ENCODE results near the gene GCM1. TPM values are rescaled to one million over a fixed set of nuclear protein-coding genes. Genes with fewer than 3 reads are reported as not detected.

GCM1 gene
- total RNA-seq, 3 donors from 2014 or later, result not detected

DNA sequence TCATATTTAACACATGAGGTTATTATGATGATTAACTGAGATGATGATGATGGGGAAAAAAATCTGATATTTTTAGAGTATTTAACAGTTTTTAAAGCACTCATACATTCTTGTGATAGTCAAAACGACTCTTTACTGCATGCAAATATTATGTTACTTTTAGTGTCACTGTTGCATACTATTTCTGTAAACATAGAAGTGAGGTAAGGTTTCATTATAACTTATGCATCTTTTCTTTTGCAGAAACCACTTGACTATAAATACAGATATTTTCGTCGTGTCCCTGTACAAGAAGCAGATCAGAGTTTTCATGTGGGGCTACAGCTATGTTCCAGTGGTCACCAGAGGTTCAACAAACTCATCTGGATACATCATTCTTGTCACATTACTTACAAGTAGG is 53.4 kb downstream of the GCM1 start:
- Histone ChIP-seq H3K36me3 (ENCODE audit: low read depth) (peaks cover 4% of the 10 kb centered on the region), H3K9me3 (no peaks in the 10 kb centered on the region), H3K4me3 (no peak overlapping the region), H3K4me1 (ENCODE audit: low read depth) (no peaks in the 10 kb centered on the region)
- no peak for ATAC-seq
- intact Hi-C loops (cut with DNase I, micrococcal nuclease), result no loop called here
- TF ChIP-seq, protein P1, sequence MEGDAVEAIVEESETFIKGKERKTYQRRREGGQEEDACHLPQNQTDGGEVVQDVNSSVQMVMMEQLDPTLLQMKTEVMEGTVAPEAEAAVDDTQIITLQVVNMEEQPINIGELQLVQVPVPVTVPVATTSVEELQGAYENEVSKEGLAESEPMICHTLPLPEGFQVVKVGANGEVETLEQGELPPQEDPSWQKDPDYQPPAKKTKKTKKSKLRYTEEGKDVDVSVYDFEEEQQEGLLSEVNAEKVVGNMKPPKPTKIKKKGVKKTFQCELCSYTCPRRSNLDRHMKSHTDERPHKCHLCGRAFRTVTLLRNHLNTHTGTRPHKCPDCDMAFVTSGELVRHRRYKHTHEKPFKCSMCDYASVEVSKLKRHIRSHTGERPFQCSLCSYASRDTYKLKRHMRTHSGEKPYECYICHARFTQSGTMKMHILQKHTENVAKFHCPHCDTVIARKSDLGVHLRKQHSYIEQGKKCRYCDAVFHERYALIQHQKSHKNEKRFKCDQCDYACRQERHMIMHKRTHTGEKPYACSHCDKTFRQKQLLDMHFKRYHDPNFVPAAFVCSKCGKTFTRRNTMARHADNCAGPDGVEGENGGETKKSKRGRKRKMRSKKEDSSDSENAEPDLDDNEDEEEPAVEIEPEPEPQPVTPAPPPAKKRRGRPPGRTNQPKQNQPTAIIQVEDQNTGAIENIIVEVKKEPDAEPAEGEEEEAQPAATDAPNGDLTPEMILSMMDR (IDR thresholded peaks at IDR 0.05), result no peak
- DNase-seq, result no peak

DNA sequence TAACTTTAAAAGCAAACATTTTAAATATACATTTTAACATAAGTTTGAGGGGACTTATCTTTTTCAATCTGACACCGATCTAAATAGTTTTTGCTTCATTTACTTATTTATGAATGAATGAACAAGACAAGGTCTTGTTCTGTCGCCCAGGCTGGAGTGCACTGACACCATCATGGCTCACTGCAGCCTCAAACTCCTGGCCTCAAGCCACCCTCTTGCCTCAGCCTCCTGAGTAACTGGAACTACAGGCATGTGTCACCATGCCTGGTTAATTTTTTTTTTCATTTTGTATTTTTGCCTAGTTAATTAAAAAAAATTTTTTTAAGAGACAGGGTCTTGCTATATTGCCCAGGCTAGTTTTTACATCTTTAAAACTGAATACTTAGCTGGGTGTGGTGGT is 58.1 kb downstream of the GCM1 start:
- intact Hi-C loops (cut with DNase I, micrococcal nuclease), result no loop called here
- DNase-seq, result no peak
- no peaks in the 10 kb centered on the region for H3K36me3 ChIP-seq (ENCODE audit: low read depth)
- ATAC-seq, result no peak
- H3K4me1 ChIP-seq (ENCODE audit: low read depth), result no peaks in the 10 kb centered on the region
- H3K9me3 ChIP-seq, result no peaks in the 10 kb centered on the region
- H3K4me3 ChIP-seq, result no peak overlapping the region
- TF ChIP-seq, protein P1 (IDR thresholded peaks at IDR 0.05), result no peak

DNA sequence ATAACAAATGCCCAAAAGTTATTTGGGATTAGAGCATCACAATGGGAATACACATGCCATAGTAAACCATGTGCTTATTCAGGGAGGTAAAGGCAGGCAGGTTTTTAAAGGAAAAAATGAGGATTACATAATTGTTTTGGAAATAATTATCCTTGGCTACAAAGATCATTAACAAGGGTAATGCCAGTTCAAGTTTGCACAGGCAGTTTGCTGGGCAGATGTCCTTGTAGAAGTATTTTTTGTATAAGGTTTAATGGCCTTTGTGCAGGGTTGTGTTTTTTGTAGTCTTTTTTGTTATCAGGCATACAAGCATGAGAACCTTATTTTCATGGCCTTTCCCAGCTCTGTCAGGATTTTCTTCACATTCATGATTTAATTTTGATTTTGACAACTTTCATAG is 58.7 kb downstream of the GCM1 start:
- DNase-seq (no peak), ATAC-seq (no peak)
- Histone ChIP-seq H3K36me3 (ENCODE audit: low read depth) (no peaks in the 10 kb centered on the region), H3K4me3 (no peak overlapping the region), H3K4me1 (ENCODE audit: low read depth) (no peaks in the 10 kb centered on the region), H3K9me3 (no peaks in the 10 kb centered on the region)
- intact Hi-C loops (cut with DNase I, micrococcal nuclease), result no loop called here
- TF ChIP-seq, protein P1 (IDR thresholded peaks at IDR 0.05), result no peak

DNA sequence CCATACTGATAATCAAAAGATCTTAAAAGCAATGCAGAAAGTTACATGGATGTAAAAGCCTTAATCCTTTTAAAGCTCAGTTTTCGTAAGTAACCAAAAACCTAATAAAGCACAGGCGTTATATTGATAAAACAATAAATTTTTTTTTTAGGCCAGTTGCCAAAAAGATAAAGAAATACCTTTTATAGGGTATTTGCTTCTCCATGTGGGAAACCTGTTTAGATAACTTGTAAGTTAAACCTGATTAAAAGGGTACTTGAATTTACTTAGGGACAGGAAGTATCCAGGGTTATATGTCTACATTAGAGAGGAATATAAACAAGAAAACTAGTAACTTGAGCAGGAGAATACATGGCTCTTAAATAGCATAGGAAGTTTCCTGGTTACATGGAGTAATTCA is 62.3 kb downstream of the GCM1 start:
- H3K9me3 ChIP-seq, result no peaks in the 10 kb centered on the region
- H3K36me3 ChIP-seq (ENCODE audit: low read depth), result peaks cover 8% of the 10 kb centered on the region
- H3K4me1 ChIP-seq (ENCODE audit: low read depth), result no peaks in the 10 kb centered on the region
- TF ChIP-seq, protein P1 (IDR thresholded peaks at IDR 0.05), result no peak
- intact Hi-C loops (cut with DNase I, micrococcal nuclease), result no loop called here
- DNase-seq (no peak), ATAC-seq (no peak)
- no peak overlapping the region for H3K4me3 ChIP-seq

DNA sequence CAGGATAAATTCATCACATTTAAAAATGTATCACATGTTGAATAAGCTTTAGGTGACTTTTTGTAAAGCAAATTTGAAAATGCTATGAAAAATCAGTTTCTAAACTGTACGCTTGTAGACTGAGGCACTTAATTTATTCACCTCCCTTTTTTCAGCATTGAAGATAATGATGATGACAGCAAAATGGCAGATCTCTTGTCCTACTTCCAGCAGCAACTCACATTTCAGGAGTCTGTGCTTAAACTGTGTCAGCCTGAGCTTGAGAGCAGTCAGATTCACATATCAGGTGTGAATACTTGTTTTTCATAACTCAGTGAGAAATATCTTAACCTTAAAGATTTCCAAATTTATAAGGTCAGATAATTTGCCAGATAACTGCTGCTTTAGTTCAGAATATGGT is 67.8 kb downstream of the GCM1 start:
- H3K36me3 ChIP-seq (ENCODE audit: low read depth), result peaks cover 11% of the 10 kb centered on the region
- no peaks in the 10 kb centered on the region for H3K4me1 ChIP-seq (ENCODE audit: low read depth)
- H3K4me3 ChIP-seq, result no peak overlapping the region
- intact Hi-C loops (cut with DNase I, micrococcal nuclease), result no loop called here
- H3K9me3 ChIP-seq, result no peaks in the 10 kb centered on the region
- TF ChIP-seq, protein P1 (IDR thresholded peaks at IDR 0.05), result no peak
- no peak for DNase-seq
- no peak for ATAC-seq

Other genes starting within 250 kb of the GCM1 start
- gene GSTA3, start 239.1 kb downstream of the GCM1 start, total RNA-seq, result not detected
- 10 to 100 TPM in 2 of 3 donors, 1 to 10 TPM in 1; 8.3 to 15.5 (median 14.7) TPM for gene GSTA4, start 153.6 kb downstream of the GCM1 start, total RNA-seq
- gene CILK1, start 87.0 kb downstream of the GCM1 start, total RNA-seq, result 10 to 100 TPM; 17.6 to 23.3 (median 18.7) TPM
- 100 to 1,000 TPM in 1 of 3 donors, 10 to 100 TPM in 2; 80.3 to 100 (median 80.4) TPM for gene FBXO9, start 83.4 kb downstream of the GCM1 start, total RNA-seq
- 10 to 100 TPM; 11.5 to 60.6 (median 27.5) TPM for gene ELOVL5, start 200.1 kb upstream of the GCM1 start, total RNA-seq

Measured in mucosa of descending colon (tissue), 3 donors.